COR-L47 (cell line): ENCODE data around the gene SPC24.
"Not testable (repeated sequence)": the region's sequence is repeated elsewhere in the genome, so short reads cannot be mapped to it uniquely, and the experiment has no call there.

ENCODE experiments used
- DNase-seq: peaks from one replicate; lab custom pipeline; 2025; lab: John Stamatoyannopoulos, UW

Gene SPC24

DNA sequence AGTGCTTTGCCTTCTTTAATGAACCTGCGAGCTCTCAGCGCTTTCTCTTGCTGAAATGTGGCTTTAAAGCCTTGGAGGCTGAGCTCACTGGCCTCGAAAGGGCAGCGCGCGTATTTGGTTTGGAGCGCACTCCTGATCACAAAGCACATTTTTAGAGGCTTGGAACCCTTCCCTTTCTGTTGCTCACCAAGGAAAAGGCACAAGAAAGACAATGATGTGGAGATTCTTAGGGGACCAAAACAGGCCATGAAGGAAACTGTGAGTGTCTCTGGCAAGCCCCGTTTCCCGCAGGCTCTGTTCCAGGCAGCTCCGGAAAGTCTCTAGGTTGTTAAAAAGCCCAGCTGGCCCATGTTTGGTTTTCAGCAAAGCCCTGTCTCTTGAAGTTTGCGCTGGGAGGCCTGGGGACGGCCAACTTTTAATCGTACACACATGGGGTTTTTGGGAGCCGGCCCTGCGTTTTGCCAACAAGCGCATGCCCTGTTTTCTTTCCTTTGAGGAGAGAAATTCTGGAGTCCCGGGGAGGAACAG, 9.4 kb upstream of the SPC24 start:
- no peak for DNase-seq

- no peak for DNase-seq
Observed at GRCh38 chr19:11164296-11164695, 8.7 kb upstream of the SPC24 start.

DNA sequence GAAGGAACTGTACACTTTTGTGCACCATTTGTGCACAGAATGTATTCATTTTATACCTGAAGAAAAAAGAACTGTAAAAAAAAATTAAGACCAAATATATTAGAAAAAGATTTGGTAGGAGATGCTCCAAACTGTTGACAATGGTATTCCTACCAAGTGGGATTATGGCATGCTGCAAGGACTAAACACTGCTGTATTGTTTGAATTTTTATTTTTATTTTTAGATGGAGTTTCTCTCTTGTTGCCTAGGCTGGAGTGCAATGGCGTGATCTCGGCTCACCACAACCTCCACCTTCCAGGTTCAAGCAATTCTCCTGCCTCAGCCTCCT, 4.8 kb upstream of the SPC24 start:
- not testable (repeated sequence) for DNase-seq

DNA sequence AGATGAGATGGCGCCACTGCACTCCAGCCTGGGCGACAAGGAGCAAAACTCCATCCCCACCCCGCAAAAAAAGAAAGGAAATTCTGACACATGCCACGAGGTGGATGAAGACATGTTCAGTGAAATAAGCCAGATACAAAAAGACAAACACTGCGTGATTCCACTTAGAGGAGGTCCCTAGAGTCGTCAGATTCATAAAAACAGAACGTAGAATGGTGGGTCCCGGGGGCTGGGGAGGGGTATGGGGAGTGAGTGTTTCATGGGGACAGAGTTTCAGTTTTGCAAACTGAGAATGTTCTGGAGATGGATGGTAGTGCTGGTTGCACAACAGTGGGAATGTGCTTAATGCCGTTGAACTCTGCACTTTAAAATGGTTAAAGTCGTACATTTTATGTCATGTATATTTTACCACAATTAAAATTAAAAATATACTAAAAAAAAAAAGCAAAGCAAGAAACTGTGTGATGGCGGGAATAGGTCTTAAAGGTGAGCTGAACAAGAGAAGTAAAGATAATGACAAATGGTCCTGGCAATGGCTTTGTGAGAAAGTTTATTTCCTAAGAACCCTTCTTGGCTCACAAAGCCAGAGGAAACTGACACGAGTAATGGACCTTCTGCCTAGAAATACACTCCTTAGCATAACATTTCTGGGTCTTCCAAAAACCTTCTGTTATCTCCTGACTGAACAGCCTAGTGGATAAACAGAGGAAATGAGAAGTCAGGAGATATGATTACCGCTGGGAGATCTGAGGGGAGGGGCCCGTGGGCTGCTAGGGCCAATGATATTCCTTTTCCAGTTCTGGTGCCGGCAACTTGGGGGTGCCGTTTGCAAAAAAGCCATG, 4.2 kb upstream of the SPC24 start:
- DNase-seq: no peak

DNA sequence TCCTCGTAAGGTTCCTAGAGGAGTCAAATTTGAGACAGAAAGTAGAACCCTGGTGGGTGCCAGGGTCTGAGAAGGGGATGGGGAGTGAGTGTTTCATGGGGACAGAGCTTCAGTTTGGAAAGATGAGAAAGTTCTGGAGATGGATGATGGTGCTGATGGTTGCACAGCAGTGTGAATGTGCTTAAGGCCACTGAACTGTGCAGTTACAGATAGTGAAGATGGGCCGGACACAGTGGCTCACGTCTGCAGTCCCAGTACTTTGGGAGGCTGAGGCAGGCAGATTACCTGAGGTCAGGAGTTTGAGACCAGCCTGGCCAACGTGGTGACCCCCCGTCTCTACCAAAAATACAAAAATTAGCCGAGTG, 917 bp downstream of the SPC24 start:
- no peak for DNase-seq

DNA sequence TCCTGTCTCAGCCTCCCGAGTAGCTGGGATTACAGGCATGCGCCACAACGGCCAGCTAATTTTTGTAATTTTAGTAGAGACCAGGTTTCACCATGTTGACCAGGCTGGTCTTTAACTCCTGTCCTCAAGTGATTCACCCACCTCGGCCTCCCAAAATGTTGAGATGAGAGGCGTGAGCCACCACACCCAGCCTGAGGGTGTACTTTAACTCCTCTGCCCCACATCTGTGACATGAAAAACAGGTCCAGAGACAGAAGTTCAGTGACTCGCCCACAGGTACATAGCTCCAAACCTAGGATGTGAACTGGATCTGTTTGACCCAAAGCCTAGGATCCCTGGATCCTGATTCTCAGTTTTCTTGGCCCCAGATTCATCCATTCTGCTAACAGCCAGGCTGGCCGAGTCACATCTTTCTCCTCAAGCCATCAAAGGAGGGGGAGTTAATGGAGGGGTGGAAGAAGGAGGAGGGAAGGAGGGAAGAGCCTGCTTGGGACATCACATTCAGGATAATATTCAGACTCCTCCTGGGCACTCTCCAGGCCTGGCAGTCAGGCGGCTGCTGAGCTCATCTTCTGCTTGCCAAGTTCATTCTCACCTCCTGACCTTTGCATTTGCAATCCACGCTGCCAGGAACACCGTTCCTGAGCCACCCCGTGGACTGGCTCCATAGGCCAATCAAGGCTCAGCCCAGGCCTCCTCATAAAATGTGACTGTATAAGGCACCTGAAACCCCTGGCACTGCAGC, 3.1 kb downstream of the SPC24 start:
- DNase-seq: peak; percentile 13

GRCh38 chr19:11151181-11151580, 4.4 kb downstream of the SPC24 start:
- no peak for DNase-seq

- no peak for DNase-seq
Observed at GRCh38 chr19:11148001-11148400, 7.6 kb downstream of the SPC24 start.

DNA sequence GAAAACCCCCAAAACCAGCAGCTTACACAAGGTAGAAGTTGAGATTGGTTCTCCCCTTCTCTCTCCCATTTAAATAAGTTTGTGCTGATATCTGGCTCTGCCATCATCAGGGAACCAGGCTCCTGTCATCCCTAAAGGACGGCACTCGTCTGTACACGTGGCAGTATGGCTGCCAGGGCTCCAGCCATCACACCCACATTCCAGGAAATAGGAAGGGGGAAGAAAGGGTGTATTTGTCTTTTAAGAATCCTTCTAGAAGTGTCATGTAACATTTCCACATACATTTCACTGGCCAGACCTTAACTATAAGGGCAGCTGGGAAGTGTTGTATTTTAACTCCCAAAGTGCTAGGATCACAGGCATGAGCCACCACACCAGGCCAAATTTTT, 10.1 kb downstream of the SPC24 start:
- no peak for DNase-seq

DNA sequence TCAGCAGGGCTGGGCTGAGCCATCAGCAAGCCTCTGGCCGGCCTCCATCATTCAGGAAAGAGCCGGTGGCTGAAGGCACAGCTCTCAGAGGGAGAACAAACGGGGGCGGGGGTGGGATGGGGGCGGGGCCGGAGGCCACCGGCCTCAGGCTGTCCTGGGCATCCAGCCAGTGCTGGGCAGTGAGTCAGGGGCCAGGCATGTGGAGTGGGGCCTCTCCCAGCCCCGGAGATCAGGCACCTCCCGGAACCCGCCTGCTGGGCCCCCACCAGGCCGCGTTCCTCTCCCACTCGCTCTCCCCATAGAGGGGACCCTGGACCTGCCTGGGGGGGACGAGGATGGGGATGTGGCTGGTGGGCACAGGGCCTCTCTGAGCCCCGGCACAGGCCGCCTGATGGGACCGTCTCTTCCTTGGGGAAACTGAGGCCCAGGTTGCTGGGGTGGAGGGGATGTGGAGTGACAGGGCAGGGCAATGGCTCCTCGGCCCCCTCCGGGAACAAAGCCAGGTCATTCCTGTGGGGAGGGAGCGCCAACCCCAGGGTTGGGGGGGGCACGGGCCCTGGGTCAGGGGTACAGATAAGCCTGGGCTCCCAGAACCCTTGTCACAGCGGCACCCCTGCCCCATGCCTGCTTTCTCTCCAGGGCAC, 12.9 kb downstream of the SPC24 start:
- DNase-seq: peak; percentile 20

DNA sequence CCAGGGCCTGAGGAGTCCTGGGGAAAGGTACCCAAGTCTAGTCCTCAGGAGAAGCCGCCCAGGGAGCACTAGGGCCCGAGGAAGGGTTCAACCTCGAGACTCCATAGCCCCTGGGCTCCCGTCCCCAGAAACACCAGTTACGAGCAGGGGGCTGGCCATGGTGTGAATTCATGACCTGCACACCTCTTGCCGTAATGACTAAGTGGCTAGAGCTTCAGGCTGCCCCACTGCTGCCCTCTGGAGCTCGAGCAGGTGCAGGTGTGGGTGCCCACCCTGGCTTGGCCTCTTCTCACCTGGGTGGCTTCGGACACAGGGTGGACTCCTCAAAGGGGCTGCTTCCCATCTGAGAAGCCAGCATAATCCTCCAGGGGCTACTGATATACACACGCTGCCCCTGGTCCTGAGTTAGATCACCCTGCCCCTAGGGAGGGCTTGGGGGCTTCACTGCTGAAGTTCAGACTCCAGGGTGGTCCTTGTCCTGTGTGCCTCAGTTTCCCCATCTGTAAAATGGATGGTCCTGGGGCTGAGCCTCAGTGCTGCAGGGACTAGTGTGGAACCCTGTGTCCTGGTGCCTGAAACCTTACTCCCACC, 13.6 kb downstream of the SPC24 start:
- no peak for DNase-seq

DNA sequence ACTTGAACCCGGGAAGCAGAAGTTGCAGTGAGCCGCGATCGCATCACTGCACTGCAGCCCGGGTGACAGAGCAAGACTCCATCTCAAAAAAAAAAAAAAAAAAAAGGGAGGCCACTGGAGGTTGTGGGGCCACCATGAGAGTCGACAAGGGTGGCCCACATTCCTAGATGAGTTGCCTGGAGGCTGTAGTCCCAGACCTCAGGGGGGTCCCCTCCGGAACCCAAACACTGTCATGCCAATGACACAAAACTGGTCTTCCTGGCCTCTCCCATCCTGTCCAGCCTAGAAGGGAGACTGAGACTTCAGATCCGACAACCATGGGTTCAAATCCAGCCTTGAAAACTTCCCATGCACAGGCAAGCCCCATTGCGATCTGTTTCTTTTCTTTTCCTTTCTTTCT, 14.7 kb downstream of the SPC24 start:
- DNase-seq: no peak

- not testable (repeated sequence) for DNase-seq
Observed at GRCh38 chr19:11140023-11140538, 15.5 kb downstream of the SPC24 start.

GRCh38 chr19:11138601-11139300, 16.8 kb downstream of the SPC24 start:
- no peak for DNase-seq

DNA sequence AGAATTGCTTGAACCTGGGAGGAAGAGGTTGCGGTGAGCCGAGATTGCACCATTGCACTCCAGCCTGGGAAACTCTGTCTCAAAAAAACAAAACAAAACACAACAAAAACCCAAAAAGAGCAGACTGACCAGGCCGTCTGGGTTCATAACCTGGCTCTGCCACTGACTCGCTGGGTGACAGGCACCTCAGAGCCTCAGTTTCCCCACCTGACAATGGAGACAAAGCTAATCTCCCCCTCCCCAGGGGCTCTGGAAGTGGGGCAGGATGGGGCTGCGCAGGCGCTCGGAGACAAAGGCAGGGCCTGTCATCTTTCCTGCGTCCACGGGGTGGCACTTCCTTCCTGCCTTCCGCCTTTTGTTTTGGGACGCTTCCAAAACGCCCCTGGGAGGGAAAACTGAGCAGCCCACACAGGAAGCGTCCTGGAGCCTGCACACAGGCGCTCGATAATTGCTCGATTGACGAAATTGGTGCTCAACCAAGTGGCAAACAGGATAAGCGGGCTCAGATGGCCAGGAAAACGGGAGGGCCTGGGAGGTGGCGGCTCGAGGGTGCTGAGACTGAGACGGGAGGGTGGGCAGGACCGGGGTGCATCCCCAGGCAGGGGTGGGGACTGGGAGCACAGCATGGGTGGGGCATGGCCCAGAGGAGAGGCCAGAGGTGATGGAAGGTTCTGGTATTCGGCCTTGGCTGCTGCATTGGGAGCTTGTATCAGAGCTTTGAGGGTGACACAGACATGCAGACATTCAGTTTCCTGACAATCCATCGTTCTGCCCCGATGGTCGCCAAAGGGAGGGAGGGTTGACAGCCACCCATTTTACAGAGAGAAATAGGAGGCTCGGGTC, 17.8 kb downstream of the SPC24 start:
- peak; percentile 94 for DNase-seq

DNA sequence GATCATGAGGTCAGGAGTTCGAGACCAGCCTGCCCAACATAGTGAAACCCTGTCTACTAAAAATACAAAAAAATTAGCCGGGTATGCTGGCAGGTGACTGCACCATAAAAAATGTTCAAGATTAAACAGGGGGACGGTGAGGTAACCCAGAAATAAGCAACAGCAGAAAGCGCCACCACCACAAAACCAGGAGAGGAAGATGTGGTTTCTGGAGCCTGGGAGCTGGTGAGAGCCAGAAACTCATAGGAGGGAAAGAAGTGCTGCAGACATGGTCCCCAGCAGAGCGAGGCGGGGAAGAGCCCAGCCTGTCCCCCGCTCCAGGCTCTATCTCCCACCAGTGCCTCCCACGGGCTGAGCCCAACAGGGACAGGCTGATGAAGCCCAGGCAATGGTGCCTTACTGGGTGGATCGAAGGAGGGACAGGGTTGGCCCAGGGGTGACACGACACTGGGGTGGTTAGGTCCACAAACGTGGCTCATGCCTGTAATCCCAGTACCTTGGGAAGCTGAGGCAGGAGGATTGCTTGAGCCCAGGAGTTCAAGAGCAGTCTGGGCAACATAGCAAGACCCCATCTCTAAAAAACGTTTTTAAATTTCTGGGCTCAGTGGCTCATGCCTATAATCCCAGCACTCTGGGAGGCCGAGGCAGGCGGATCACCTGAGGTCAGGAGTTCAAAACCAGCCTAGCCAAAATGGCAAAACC, 19.0 kb downstream of the SPC24 start:
- DNase-seq: no peak

DNA sequence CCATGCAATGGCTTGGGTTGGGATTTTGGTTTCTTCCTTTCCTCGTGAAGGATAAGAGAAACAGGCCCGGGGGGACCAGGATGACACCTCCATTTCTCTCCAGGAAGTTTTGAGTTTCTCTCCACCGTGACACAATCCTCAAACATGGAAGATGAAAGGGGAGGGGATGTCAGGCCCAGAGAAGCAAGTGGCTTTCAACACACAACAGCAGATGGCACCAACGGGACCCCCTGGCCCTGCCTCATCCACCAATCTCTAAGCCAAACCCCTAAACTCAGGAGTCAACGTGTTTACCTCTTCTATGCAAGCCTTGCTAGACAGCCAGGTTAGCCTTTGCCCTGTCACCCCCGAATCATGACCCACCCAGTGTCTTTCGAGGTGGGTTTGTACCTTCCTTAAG, 24.1 kb downstream of the SPC24 start:
- no peak for DNase-seq

- DNase-seq: peak; percentile 22
Observed at GRCh38 chr19:11130824-11131455, 24.6 kb downstream of the SPC24 start.

GRCh38 chr19:11127905-11128304, 27.7 kb downstream of the SPC24 start:
- DNase-seq: no peak
